GM15510 (cell line): ENCODE results near the gene TPST1.

Experiments
- POLR2A ChIP-seq: IDR thresholded peaks from 3 replicates; pipeline ENCODE4 v1.6.1; 2011; ENCODE audit warnings: borderline replicate concordance; ENCODE audit not compliant: insufficient read length; ENCODE audit errors: extremely low read depth

The TPST1 gene

DNA sequence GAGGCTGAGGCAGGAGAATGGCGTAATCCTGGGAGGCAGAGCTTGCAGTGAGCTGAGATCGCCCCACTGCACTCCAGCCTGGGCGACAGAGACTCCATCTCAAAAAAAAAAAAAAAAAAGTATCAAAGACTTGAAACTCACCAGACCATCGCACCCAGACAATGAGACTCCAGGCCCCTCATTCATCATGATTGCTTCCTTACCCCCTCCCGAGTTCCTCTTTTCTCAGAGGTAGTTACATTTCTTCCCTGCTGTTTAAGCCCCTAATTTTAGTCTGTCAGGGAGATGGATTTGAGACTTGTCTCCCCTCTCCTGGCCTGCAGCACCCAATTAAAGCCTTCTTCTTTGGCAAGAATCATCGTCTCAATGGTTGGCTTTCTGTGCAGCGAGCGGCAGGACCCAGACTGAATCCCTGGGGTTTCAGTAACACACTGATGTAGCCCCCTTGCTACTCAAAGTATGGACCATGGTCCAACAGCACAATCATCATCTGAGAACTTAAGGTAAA is 19.4 kb upstream of the TPST1 start:
- no peak for TF ChIP-seq POLR2A

GRCh38 chr7:66186991-66187390 is 18.1 kb upstream of the TPST1 start:
- TF ChIP-seq POLR2A: no peak

DNA sequence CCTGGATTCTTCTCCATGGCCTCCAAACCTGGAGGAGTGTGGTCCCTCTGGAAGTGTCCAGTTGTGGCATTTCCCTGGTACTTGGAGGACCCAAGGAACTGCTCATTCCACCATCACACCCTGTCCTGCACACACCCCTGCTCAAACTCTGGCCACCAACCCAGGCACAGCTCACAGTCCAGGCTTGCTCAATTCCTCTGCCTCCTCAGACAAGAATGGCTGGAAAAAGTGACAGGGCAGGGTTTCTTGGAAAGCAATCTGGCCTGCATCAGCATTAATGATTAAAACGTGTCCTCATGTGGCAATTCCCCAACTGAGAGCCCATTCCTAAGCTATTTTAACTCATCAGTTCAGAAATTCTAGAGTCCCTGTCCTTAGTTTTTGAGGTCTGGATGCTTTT is 17.2 kb upstream of the TPST1 start:
- TF ChIP-seq POLR2A: no peak

DNA sequence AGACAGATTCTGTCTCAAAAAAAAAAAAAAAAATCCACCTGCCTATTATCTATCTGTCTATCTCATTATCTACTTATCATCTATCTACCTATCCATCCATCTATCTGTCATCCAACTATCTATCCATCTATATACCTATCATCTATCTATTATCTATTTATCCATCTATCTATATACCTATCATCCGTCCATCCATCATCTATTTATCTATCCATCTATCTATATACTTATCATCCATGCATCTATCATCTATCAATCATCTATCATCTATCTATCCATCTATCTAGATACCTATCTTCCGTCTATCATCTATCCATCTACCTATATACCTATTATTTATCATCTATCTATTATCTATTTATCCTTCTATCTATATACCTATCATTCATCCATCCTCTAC is 16.5 kb upstream of the TPST1 start:
- TF ChIP-seq POLR2A: no peak

GRCh38 chr7:66189695-66190503 is 15.2 kb upstream of the TPST1 start:
- TF ChIP-seq POLR2A: no peak

DNA sequence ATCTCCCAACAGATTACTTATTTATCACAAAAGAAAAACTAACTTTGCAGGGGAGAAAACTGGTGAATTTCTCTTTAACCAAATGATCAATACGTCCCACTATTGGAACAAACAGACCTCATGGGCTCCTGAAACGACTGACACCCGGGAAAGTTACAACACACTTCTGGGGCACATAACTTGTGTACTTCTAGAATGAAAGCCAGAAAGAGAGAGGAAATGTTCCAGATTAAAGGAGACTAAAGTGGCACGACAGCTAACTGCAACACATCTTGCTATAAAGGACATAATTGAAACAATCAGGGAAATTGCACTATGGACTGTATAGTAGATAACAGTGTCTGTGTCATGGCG is 14.7 kb upstream of the TPST1 start:
- no peak for TF ChIP-seq POLR2A

DNA sequence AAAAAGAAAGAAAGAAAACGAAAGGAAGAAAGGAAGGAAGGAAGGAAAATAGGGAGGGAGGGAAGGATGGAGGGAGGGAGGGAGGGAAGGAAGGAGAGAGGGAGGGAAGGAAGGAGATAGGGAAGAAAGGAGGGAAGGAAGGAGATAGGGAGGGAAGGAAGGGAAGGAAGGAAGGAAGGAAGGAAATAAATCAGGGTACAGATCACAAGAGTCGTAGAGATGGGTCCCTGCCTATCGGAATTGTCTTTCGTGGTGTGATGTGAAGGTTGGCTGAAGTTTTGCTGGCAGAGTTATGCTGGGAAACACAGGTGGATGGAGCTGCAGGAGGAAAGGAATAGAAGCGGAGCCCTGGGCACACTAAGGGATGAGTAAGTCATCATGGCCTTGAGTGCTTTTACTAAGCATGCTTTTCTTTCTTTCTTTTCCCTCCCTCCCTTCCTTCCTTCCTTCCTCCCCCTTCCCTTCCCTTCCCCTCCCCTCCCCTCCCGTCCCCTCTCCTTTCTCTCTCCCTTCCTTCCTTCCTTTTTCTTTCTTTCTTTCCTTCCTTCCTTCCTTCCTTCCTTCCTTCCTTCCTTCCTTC is 11.9 kb upstream of the TPST1 start:
- no peak for TF ChIP-seq POLR2A

DNA sequence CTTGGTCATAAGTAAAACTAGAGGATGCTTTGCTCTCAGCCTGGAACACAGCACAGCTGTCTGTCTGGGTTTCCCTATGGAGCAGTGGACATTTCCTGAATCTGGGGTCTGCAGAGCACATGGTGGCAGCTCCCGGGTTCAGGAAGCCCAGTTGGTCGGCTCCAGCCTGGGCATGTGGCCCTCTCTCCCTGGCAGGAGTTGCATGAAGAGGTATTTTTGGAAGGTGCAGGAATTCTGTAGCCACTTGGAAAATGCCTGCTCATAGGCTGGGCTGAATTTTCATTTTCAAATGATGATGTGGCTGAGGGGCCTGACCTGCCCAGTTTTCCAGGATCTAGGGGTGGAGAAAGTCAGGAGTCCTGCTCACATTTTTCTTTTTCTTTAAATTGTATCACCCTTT is 6.7 kb upstream of the TPST1 start:
- no peak for TF ChIP-seq POLR2A

- no peak for TF ChIP-seq POLR2A
Measured at GRCh38 chr7:66198956-66199355, 6.2 kb upstream of the TPST1 start.

DNA sequence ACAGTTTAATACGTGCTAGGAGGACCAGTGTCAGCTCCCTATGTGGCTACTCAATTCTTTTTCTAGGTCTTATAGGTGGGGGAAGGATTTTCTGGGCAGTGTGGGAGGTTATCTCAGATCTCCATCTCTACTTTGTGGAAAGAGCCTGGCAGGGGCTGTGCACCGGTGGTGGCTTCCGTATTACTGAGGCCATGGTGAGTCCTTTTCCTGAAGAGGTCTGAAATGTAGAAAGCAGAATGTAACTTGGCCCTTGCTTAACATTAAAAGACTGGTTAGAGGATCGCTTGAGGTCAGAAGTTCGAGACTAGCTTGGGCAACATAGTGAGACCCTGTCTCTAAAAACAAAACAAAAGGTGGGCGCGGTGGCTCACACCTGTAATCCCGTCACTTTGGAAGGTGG is 2.7 kb upstream of the TPST1 start:
- TF ChIP-seq POLR2A: no peak

DNA sequence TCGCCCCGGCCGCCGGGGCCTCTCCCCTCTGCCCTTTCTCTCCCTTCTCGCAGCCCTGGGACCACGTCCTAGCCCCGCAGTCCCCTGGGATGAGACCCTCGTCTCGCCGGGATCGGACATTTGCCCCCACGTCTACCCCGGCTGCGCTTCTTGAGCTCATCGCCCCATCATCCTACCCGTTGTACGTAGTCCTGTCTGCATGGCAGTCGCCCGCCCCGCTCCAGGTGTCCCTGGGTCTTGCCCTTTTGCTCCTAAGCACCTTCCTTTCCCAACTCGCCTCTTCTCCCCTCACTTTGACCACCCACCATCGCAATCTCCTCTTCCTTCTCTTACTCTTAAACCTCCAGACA is 582 bp downstream of the TPST1 start:
- no peak for TF ChIP-seq POLR2A

DNA sequence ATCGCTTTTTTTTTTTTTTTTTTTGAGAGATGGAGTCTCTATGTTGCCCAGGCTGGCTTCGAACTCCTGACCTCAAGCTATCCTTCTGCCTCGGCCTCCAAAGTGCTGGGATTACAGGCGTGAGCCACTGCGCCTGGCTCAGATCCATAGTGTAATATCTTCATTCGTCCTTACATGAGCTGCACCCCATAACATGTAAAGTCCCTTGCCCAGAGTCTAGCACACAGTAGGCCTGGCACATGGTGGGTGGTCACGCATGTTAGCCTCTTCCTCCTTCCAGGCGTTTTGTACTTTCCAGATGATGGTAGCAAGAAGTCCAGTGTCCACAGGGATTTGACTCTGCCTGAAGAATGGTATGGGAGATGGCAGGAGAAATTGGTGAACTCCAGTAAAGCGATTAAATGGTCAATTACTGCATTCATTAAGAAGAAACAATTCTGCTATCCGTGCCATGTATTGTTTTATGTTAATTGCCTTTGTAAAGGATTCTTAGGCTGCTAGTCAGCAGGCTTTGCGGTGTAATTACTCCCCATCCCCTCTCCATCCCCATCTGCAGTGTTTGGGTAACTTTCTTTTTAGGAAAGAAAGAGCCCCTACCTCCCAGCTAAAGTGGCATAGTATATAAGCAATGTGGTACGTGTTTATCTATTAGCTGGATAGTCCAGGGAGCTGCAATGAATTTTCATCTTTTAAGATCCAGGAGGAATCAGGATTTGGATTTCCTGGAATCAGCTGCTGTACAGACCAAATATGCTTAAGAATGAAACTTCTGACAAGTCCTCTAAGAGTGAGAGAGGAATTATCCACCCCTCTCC is 1.2 kb downstream of the TPST1 start:
- TF ChIP-seq POLR2A: no peak

GRCh38 chr7:66206934-66207240 is 1.8 kb downstream of the TPST1 start:
- no peak for TF ChIP-seq POLR2A

- no peak for TF ChIP-seq POLR2A
Measured at GRCh38 chr7:66207540-66207939, 2.4 kb downstream of the TPST1 start.

GRCh38 chr7:66211429-66211828 is 6.3 kb downstream of the TPST1 start:
- no peak for TF ChIP-seq POLR2A

- no peak for TF ChIP-seq POLR2A
Measured at GRCh38 chr7:66213637-66214036, 8.5 kb downstream of the TPST1 start.

- TF ChIP-seq POLR2A: no peak
Measured at GRCh38 chr7:66216687-66217086, 11.6 kb downstream of the TPST1 start.

DNA sequence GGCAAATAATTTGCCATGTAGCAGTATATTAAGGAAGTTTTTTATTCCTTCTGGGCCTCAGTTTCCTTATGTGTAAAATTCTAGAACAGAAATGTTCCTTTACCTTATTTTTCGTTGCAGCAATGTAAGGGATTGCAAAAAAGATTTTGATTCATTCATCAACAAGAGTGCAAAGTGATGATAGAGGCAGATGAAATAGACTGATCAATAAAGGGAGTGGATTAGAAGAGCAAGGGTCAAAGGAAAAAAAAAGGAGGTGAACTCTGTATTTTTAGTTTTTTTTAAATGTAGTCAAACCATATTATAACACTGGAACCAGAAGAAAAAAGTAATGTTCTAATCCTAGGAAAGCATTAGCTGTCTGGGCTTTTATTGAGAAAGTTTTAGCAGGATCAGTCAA is 14.7 kb downstream of the TPST1 start:
- TF ChIP-seq POLR2A: no peak
